Mesendoderm (in vitro differentiated cells): Measurements from ENCODE around the gene EIF4E1B.

ENCODE experiments used
- DNase-seq: peaks from one replicate; pipeline ENCODE4 v3.0.0; 2013
- H2AK5ac ChIP-seq: 2 replicates; pipeline ENCODE4 v1.6.1; 2013; ENCODE audit warnings: low read length, inconsistent platforms
- H2BK120ac ChIP-seq: 2 replicates; pipeline ENCODE4 v1.6.1; 2013; ENCODE audit warnings: low read depth, mild to moderate bottlenecking, low read length, moderate library complexity, mixed read lengths
- H2BK15ac ChIP-seq: replicated peaks from 2 replicates; pipeline ENCODE4 v1.6.1; 2013; ENCODE audit warnings: low read depth, mild to moderate bottlenecking, moderate library complexity
- H2BK5ac ChIP-seq: 2 replicates; pipeline ENCODE4 v1.6.1; 2013; ENCODE audit warnings: low read length, inconsistent platforms
- H3K18ac ChIP-seq: 2 replicates; pipeline ENCODE4 v1.6.1; 2013; ENCODE audit warnings: mild to moderate bottlenecking, low read length, mixed read lengths
- H3K23ac ChIP-seq: one replicate; pipeline ENCODE4 v1.6.1; 2013; ENCODE audit warnings: low read length
- H3K27ac ChIP-seq: 2 replicates; pipeline ENCODE4 v1.5.1; 2013; ENCODE audit warnings: low read depth, mild to moderate bottlenecking, inconsistent platforms, low read length, moderate library complexity
- H3K27me3 ChIP-seq: 2 replicates; pipeline ENCODE4 v1.6.1; 2013; ENCODE audit warnings: low read length, control low read depth, mild to moderate bottlenecking, inconsistent platforms; ENCODE audit not compliant: insufficient read depth, poor library complexity
- H3K36me3 ChIP-seq: 2 replicates; pipeline ENCODE4 v1.6.1; 2013; ENCODE audit warnings: low read length, inconsistent platforms; ENCODE audit not compliant: control insufficient read depth, insufficient read depth
- H3K4ac ChIP-seq: one replicate; pipeline ENCODE4 v1.6.1; 2013; ENCODE audit warnings: low read depth, mild to moderate bottlenecking, low read length, moderate library complexity
- H3K4me1 ChIP-seq: 2 replicates; pipeline ENCODE4 v1.6.1; 2013; ENCODE audit warnings: low read depth, low read length, inconsistent platforms; ENCODE audit not compliant: control insufficient read depth
- H3K4me2 ChIP-seq: 2 replicates; pipeline ENCODE4 v1.6.1; 2013; ENCODE audit warnings: low read length
- H3K4me3 ChIP-seq: 2 replicates; pipeline ENCODE4 v1.5.1; 2013; ENCODE audit warnings: mild to moderate bottlenecking, low read length
- H3K56ac ChIP-seq: one replicate; pipeline ENCODE4 v1.6.1; 2013; ENCODE audit warnings: low read length
- H3K79me1 ChIP-seq: 2 replicates; pipeline ENCODE4 v1.6.1; 2013; ENCODE audit warnings: low read length, inconsistent platforms
- H3K79me2 ChIP-seq: 2 replicates; pipeline ENCODE4 v1.6.1; 2013; ENCODE audit warnings: mild to moderate bottlenecking, low read length; ENCODE audit not compliant: control insufficient read depth, insufficient read depth
- H3K9ac ChIP-seq: 2 replicates; pipeline ENCODE4 v1.6.1; 2013; ENCODE audit warnings: low read length, inconsistent platforms
- H4K5ac ChIP-seq: one replicate; pipeline ENCODE4 v1.6.1; 2013; ENCODE audit warnings: low read length
- H4K8ac ChIP-seq: one replicate; pipeline ENCODE4 v1.6.1; 2013; ENCODE audit warnings: low read depth, mild to moderate bottlenecking, control low read depth, low read length, moderate library complexity
- WGBS: extraction: QIAGEN DNeasy Blood & Tissue Kit; methylation state at CpG from one replicate; pipeline ENCODE4 v1.1.7; 2013; ENCODE audit warnings: low lambda C conversion rate, missing lambda C conversion rate; ENCODE audit not compliant: insufficient coverage; ENCODE audit errors: extremely low coverage; 5-methylcytosine and 5-hydroxymethylcytosine counted together

Gene EIF4E1B

GRCh38 chr5:176612008-176612407 is 18.5 kb upstream of the EIF4E1B start:
- Histone ChIP-seq H2BK5ac (no peak overlapping the region), H3K79me1 (no peaks in the 10 kb centered on the region), H3K4me2 (no peak overlapping the region), H4K8ac (no peak overlapping the region), H3K27ac (no peak overlapping the region), H3K79me2 (no peaks in the 10 kb centered on the region), H2AK5ac (no peak overlapping the region), H3K4ac (no peak overlapping the region), H2BK15ac (no peak overlapping the region), H3K27me3 (no peaks in the 10 kb centered on the region), H3K56ac (no peak overlapping the region), H3K18ac (no peak overlapping the region), H3K4me1 (no peaks in the 10 kb centered on the region), H3K9ac (no peak overlapping the region), H4K5ac (no peak overlapping the region), H3K23ac (no peak overlapping the region), H2BK120ac (no peak overlapping the region), H3K36me3 (no peaks in the 10 kb centered on the region), H3K4me3 (no peak overlapping the region)
- no CpG with 5 or more reads among the region's 6 CpGs for WGBS
- no peak for DNase-seq

GRCh38 chr5:176612855-176613254 is 17.6 kb upstream of the EIF4E1B start:
- Histone ChIP-seq H3K23ac (no peak overlapping the region), H3K18ac (no peak overlapping the region), H2AK5ac (no peak overlapping the region), H3K27me3 (no peaks in the 10 kb centered on the region), H3K4ac (no peak overlapping the region), H2BK120ac (no peak overlapping the region), H3K4me2 (no peak overlapping the region), H3K36me3 (no peaks in the 10 kb centered on the region), H2BK15ac (no peak overlapping the region), H4K8ac (no peak overlapping the region), H3K79me1 (no peaks in the 10 kb centered on the region), H3K9ac (no peak overlapping the region), H4K5ac (no peak overlapping the region), H3K56ac (no peak overlapping the region), H3K4me1 (no peaks in the 10 kb centered on the region), H3K4me3 (no peak overlapping the region), H3K27ac (no peak overlapping the region), H2BK5ac (no peak overlapping the region), H3K79me2 (no peaks in the 10 kb centered on the region)
- no peak for DNase-seq
- WGBS: no CpG with 5 or more reads among the region's 2 CpGs

GRCh38 chr5:176614805-176615478 is 15.5 kb upstream of the EIF4E1B start:
- H2BK5ac ChIP-seq: no peak overlapping the region
- no peak overlapping the region for H3K56ac ChIP-seq
- H4K5ac ChIP-seq: no peak overlapping the region
- no peaks in the 10 kb centered on the region for H3K79me2 ChIP-seq
- no peak overlapping the region for H4K8ac ChIP-seq
- no peak overlapping the region for H2BK120ac ChIP-seq
- no peak overlapping the region for H3K9ac ChIP-seq
- DNase-seq: no peak
- no peak overlapping the region for H3K27ac ChIP-seq
- H3K4ac ChIP-seq: no peak overlapping the region
- H2BK15ac ChIP-seq: no peak overlapping the region
- no peak overlapping the region for H3K4me3 ChIP-seq
- no peak overlapping the region for H3K18ac ChIP-seq
- H2AK5ac ChIP-seq: no peak overlapping the region
- H3K23ac ChIP-seq: no peak overlapping the region
- H3K4me2 ChIP-seq: no peak overlapping the region
- no CpG with 5 or more reads among the region's 8 CpGs for WGBS
- H3K36me3 ChIP-seq: no peaks in the 10 kb centered on the region
- H3K79me1 ChIP-seq: no peaks in the 10 kb centered on the region
- H3K27me3 ChIP-seq: peaks cover 3% of the 10 kb centered on the region
- H3K4me1 ChIP-seq: peaks cover 2% of the 10 kb centered on the region

DNA sequence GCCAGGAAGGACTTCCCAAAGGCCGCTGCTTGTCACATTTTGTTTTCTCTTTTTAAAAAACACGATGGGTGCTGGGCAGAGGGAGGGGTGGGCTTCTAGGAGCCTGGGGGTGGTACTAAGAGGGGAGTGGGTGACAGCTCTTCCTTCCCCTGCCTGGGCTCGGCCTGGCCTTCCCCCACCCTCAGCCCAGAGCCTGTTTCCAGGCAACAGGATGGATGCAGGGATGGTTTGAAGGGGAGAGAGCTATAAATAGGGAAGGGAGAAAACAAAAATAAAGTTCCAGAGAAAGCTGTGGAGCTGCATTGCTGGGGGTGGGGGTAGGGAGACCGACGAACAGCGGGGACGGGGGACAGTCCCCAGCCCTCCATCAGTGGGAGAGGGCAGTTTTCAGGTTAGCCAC is 14.0 kb upstream of the EIF4E1B start:
- Histone ChIP-seq H2BK120ac (no peak overlapping the region), H2AK5ac (no peak overlapping the region), H3K23ac (no peak overlapping the region), H3K4ac (no peak overlapping the region), H3K4me3 (no peak overlapping the region), H2BK5ac (no peak overlapping the region), H4K5ac (no peak overlapping the region), H4K8ac (no peak overlapping the region), H3K79me1 (no peaks in the 10 kb centered on the region), H3K27me3 (peaks cover 7% of the 10 kb centered on the region), H3K4me1 (peaks cover 2% of the 10 kb centered on the region), H3K4me2 (no peak overlapping the region), H3K36me3 (no peaks in the 10 kb centered on the region), H3K79me2 (no peaks in the 10 kb centered on the region), H3K56ac (no peak overlapping the region), H3K9ac (no peak overlapping the region), H3K18ac (no peak overlapping the region), H2BK15ac (no peak overlapping the region), H3K27ac (no peak overlapping the region)
- DNase-seq: no peak
- WGBS: no CpG with 5 or more reads among the region's 7 CpGs

- no peaks in the 10 kb centered on the region for H3K36me3 ChIP-seq
- no peaks in the 10 kb centered on the region for H3K79me1 ChIP-seq
- H3K27ac ChIP-seq: no peak overlapping the region
- H4K8ac ChIP-seq: no peak overlapping the region
- WGBS: no CpG with 5 or more reads among the region's 19 CpGs
- H3K23ac ChIP-seq: no peak overlapping the region
- no peak overlapping the region for H2AK5ac ChIP-seq
- H3K79me2 ChIP-seq: no peaks in the 10 kb centered on the region
- H3K9ac ChIP-seq: no peak overlapping the region
- peaks cover 7% of the 10 kb centered on the region for H3K27me3 ChIP-seq
- peaks cover 2% of the 10 kb centered on the region for H3K4me1 ChIP-seq
- no peak overlapping the region for H3K4ac ChIP-seq
- no peak overlapping the region for H3K4me3 ChIP-seq
- peak overlapping the region; percentile 6 for H3K56ac ChIP-seq
- H2BK5ac ChIP-seq: no peak overlapping the region
- H3K4me2 ChIP-seq: peak overlapping the region; percentile 37
- H2BK120ac ChIP-seq: no peak overlapping the region
- H2BK15ac ChIP-seq: no peak overlapping the region
- H3K18ac ChIP-seq: no peak overlapping the region
- DNase-seq: no peak
- no peak overlapping the region for H4K5ac ChIP-seq
Measured at GRCh38 chr5:176618783-176619182, 11.7 kb upstream of the EIF4E1B start.

- Histone ChIP-seq H3K4me2 (peak overlapping the region; percentile 37), H2BK120ac (no peak overlapping the region), H3K4ac (no peak overlapping the region), H3K79me1 (no peaks in the 10 kb centered on the region), H3K36me3 (no peaks in the 10 kb centered on the region), H4K5ac (no peak overlapping the region), H3K4me1 (peaks cover 2% of the 10 kb centered on the region), H2BK15ac (no peak overlapping the region), H3K23ac (no peak overlapping the region), H3K79me2 (no peaks in the 10 kb centered on the region), H3K4me3 (no peak overlapping the region), H4K8ac (no peak overlapping the region), H3K27me3 (peaks cover 7% of the 10 kb centered on the region), H3K56ac (peak overlapping the region; percentile 6), H3K18ac (no peak overlapping the region), H3K27ac (no peak overlapping the region), H2AK5ac (no peak overlapping the region), H3K9ac (no peak overlapping the region), H2BK5ac (no peak overlapping the region)
- DNase-seq: peak; percentile 95
- no CpG with 5 or more reads among the region's 31 CpGs for WGBS
Measured at GRCh38 chr5:176619203-176619568, 11.3 kb upstream of the EIF4E1B start.
